HG03175 (cell line): ENCODE results near the gene MXRA5.
"Not testable (repeated sequence)": the region's sequence is repeated elsewhere in the genome, so short reads cannot be mapped to it uniquely, and the experiment has no call there.

ENCODE experiments used
- ATAC-seq: cut with Tn5 transposase; IDR thresholded peaks from one replicate; pipeline ENCODE4 v1.9.1; 2021; ENCODE audit warnings: mild to moderate bottlenecking, moderate library complexity; ENCODE audit not compliant: unreplicated experiment

The MXRA5 gene

GRCh38 chrX:3326681-3327080 is 19.8 kb downstream of the MXRA5 start:
- no peak for ATAC-seq

- no peak for ATAC-seq
Observed at GRCh38 chrX:3320471-3321046, 25.9 kb downstream of the MXRA5 start.

GRCh38 chrX:3317191-3317718 is 29.2 kb downstream of the MXRA5 start:
- no peak for ATAC-seq

GRCh38 chrX:3312109-3312508 is 34.3 kb downstream of the MXRA5 start:
- ATAC-seq: no peak

- ATAC-seq: no peak
Observed at GRCh38 chrX:3307881-3308280, 38.6 kb downstream of the MXRA5 start.

GRCh38 chrX:3299636-3300035 is 46.8 kb downstream of the MXRA5 start:
- ATAC-seq: no peak

- ATAC-seq: no peak
Observed at GRCh38 chrX:3295731-3296130, 50.7 kb downstream of the MXRA5 start.

GRCh38 chrX:3293251-3293650 is 53.2 kb downstream of the MXRA5 start:
- ATAC-seq: no peak

GRCh38 chrX:3290561-3290960 is 55.9 kb downstream of the MXRA5 start:
- no peak for ATAC-seq

GRCh38 chrX:3286196-3286945 is 60.1 kb downstream of the MXRA5 start:
- ATAC-seq: no peak

- no peak for ATAC-seq
Observed at GRCh38 chrX:3280706-3281105, 65.7 kb downstream of the MXRA5 start.

GRCh38 chrX:3273668-3274067 is 72.8 kb downstream of the MXRA5 start:
- not testable (repeated sequence) for ATAC-seq

- ATAC-seq: no peak
Observed at GRCh38 chrX:3271834-3272186, 74.6 kb downstream of the MXRA5 start.

- no peak for ATAC-seq
Observed at GRCh38 chrX:3271183-3271833, 75.1 kb downstream of the MXRA5 start.

- no peak for ATAC-seq
Observed at GRCh38 chrX:3268829-3269228, 77.6 kb downstream of the MXRA5 start.

GRCh38 chrX:3263681-3264126 is 82.7 kb downstream of the MXRA5 start:
- ATAC-seq: no peak

- ATAC-seq: no peak
Observed at GRCh38 chrX:3262901-3263300, 83.6 kb downstream of the MXRA5 start.
